CD4-positive, alpha-beta T cell treated with Interleukin-1 beta for 1 hour (primary cell): ENCODE measurements around the gene RPP21.
A peak's percentile ranks its signal among the peaks of the same experiment; 100 is the strongest.

Experiments used
- DNase-seq, 2 donors: peaks; one replicate each; pipeline ENCODE4 v3.0.0-alpha.2; 2020 to 2022

Gene RPP21

GRCh38 chr6:30344868-30345671 is at the start of gene RPP21:
TSS of gene RPP21 (plus strand) at chr6:30345156. CDS start at chr6:30345172, 16 bp downstream.
- DNase-seq = peak; percentile 84 to 85

DNA sequence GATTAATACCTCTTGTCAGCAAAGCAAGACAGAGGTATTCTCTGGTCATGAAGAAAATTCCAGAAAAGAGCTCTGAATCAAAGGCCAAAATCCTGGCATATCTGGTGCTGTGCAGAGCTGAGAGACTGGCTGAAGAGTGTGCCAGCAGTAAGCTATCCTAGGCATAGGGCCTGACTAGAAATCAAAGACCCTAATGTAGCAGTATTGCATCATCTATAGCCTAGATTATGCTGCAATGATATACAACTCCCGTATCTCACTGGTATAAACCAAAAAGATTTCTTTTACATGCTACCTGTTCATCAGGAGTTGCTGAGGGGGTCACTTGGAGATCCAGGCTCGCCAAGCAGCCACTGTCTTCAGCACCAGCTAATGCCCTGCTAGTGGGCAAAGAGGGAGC is 49.1 kb upstream of the RPP21 start:
- DNase-seq = no peak

DNA sequence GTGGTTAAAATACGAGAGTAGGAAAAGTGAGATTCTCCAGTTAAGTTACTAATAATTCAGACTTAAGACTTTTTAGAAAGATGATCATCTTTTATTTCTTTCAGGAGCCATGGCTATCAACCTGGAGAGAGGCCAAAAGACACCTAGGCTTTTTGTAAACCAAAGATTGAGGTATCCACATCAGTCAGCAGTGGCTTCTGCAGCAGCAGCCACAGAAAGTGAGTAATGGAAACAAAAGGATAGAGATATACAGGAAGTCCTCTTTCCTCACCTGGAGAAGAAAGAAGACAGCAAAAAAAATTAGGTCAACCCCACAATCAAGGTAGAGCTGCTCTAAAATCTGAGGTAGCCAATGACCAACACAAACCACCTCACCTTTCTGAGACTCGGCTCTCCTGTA is 41.0 kb upstream of the RPP21 start:
- DNase-seq = no peak

DNA sequence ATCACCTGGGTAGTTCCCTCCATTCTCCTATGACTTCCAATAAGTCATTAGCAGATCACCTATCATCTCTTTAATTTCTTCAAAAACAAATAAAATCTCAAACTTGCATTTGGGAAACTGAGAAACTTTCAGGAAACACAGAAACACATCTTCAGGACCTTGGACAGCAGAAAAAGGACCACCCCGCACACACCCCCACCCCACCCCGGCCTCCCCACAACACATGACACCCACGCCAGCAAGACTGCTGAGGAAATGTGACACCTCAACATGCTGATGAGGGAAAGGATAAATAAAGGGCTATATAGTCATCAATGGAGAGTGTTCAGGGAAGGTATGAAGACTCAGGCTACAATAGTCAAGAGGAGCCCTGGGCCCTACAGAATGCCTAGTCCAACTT is 33.9 kb upstream of the RPP21 start:
- DNase-seq = no peak

GRCh38 chr6:30311671-30312070 is 33.3 kb upstream of the RPP21 start:
- no peak for DNase-seq

- DNase-seq = no peak
Observed at GRCh38 chr6:30312266-30312665, 32.7 kb upstream of the RPP21 start.

GRCh38 chr6:30312676-30313321 is 32.2 kb upstream of the RPP21 start:
- no peak for DNase-seq

GRCh38 chr6:30315156-30315555 is 29.8 kb upstream of the RPP21 start:
- no peak for DNase-seq

DNA sequence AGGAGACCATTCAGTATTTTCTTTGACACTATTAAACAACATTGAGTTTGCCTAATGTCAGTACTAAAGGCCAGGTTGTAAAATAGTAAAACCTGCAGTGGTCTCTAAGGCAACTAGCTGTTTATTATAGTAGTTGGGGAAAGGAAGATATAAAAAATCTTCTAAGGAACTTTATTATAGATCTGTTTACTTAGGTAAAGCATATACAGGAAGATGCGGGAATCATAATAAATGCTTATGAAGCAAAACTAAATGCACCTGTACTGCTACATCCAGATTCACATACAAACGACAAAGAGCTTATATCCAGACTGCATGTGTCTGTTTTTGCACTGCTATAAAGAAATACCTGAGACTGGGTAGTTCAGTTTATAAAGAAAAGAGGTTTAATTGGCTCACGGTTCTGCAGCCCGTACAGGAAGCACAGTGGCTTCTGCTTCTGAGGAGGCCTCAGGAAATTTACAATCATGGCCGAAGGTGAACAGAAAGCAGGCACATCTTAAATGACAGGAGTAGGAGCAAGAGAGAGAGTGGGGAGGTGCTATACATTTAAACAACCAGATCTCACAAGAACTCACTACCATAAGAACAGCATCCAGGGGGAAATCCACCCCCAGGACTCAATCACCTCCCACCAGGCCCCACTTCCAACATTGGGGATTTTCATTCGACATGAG is 26.9 kb upstream of the RPP21 start:
- no peak for DNase-seq

GRCh38 chr6:30319146-30319835 is 25.7 kb upstream of the RPP21 start:
- DNase-seq = no peak

DNA sequence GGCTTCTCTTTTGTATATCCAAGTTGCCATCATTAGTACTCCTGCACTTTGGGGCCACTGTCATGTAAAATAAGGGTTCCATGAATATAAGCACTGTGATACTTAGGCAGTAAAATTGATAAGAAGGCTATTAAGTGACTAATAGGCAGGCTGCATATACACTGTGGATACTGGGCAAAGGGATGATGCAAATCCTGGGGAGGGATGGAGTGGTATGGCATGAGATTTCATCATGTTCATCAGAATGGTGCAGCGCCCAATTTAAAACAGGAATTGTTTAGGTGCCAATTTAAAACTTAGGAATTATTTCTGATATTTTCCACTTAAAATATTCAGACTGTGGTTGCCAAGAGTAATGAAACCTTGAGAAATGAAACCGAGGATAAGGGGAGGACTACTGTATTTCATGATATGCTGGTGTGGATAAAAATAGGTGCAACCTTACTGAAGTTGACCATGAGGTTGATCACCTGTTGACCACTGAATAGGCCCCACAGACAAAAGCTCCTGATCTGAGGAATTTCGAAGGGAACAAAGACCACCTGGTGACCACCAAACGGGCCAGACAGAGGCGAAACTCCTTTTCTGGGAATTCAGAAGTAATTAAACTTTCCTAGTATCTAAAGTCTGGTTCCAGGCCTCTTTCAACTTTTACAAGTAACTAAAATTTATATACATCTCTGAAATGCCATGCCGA is 23.1 kb upstream of the RPP21 start:
- no peak for DNase-seq

DNA sequence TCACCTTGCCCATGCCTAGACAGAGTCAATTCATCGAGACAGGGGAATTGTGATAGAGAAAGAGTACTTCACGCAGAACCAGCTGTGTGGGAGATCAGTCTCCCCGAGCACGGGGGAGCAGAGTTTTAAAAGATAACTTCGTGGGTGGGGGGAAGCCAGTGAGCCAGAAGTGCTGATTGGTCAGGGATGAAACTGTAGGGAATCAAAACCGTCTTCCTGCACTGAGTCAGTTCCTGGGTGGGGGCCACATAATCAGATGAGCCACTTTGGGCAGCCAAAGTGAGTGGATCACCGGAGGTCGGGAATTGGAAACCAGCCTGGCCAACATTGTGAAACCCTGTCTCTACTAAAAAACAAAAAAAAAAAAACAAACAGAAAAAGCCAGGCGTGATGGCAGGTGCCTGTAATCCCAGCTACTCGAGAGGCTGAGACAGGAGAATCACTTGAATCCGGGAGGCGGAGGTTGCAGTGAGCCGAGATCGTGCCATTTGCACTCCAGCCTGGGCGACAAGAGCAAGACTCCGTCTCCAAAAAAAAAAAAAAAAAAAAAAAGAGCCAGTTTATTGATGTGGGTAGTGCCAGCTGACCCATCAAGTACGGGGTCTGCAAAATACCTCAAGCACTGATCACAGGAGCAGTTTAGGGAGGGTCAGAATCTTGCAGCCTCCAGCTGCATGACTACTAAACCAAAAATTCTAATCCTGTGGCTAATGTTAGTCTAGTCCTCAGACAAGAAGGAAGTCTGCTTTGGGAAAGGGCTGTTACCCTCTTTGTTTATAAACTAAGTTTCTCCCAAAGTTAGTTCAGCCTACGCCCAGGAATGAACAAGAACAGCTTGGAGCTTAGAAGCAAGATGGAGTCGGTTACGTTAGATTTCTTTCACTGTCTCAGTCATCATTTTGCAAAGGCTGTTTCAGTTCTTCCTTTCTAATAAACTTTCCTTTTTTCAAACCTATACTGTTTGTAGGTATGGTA is 22.1 kb upstream of the RPP21 start:
- no peak for DNase-seq

GRCh38 chr6:30323806-30324205 is 21.1 kb upstream of the RPP21 start:
- no peak for DNase-seq

DNA sequence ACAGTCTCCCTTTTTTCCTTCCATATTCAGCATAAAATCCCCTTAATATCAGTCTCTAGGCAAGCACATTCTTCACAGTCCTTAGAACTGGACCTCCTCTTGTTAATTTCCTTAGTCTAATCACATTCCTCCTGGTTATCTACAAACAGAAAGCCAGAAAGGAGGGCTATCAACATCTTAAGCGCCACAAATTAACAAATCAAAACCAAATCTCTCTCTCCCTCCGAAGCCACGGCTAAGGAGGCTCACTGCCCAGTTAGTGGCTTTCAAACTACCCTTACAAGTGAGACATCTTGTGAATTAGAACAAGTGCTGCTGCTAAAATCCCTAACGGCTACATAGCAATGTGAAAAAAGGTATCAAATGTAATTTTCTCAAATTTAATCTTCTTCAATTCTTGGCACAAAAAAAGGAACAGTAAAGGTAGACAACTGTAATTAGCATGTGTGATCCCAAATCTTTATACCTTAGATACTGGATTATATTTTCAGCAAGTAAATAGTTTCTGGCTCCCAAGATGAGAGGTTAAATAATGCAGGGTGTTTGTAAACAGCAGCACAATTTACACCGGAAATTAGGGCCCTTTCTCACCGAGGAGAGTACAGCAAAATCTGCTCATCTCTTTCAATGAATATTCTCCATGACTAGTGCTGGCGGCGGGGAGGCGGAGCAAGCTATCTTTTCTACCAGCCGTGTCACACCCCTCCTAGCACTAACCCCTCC is 19.6 kb upstream of the RPP21 start:
- DNase-seq = peak in 1 of 2 donors; percentile 89

DNA sequence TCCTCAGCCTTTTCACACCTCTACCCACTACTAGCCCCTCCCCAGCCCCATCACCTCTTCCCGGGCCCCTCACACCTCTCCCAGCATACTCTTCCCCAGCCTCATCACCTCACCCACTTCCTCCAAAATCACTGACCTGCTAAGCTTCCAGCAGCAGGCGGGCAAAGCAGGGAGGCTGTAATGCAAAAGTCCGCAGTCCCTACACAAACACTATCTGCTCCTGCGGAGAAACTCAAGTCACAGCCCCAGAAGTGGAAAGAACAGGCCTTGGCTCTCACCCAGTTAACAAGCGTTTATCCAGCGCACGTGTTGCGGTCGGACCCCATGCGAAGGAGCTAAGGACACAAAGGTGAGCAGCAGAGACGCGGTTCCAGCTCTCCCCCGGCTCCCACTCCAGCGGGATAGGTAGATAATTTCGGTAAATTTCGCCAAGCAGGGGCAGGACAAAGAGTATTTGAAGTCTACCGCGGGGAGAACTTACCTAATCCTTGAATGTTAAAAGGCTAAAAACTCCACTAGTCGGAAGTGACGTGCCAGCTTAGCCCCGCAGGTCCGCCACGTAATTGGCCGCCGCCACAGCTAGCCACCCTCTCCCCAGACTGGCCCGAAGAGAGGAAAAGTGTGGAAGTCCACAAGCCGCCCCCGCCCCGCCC is 19.0 kb upstream of the RPP21 start:
- DNase-seq = peak; percentile 84 to 87

DNA sequence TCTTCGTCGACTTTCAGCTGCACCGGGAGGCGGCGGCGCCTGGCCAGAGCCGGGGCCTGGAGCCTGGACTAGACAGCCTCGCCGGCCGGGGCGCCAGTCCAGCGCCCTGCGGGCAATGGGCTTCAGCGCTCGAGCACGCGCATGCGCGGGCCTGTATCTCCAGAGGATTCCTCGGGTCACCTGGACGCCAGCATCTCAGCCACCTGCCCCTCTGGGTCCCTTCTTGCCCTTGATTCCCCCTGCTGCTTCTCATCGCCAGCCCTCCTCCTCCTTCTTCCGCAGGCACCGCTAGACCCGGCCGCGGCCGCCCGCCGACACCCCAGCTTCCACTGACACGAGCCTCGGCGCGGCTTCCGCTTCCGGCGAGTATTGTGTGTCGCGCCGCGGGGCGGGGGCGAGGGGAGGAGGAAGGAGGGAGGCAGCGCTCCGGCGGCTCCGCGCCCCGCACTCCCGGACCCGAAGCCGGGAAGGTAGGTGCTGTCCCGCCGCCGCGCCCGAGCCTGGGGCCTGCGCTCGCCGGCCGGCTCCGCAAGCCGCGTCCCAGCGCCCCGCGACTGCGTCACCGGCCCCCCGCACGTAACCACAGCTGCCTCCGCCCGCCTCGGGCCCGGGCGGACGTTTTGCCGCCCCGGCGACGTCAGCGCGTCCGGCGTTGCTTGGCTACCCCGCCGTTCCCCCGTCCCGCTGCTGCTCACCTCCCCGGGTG is 18.3 kb upstream of the RPP21 start, which contains the start of gene TRIM39:
TSS of gene TRIM39 (plus strand) at position 402 of the 706 bp plus-strand sequence. CDS start 2,391 bp downstream, outside the sequence.
- DNase-seq = peak; percentile 92 to 94

DNA sequence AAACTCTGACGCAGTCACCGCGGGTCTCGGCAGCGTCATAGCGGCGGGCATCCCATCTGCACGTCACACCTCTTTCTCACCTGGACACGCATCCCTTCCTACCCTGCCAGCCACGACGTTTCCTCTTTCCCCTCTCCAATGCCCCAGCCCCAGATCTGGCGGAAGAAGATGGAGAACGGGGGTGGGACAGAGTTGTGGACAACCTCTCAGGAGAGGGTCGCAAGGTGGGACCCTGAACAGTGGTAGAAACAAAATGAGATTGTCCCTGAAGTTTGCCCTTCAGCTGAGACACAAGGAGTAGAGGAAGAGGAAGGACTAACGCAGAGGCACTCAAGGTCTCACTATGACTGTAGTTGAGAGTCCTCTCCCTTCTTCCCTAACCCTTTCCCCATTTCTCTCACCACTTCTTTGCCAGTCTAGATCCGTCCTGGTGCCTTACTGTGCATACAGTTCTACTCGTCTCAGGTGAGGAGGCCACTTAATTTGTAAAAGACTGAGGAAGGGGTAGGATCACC is 17.7 kb upstream of the RPP21 start:
- DNase-seq = no peak

DNA sequence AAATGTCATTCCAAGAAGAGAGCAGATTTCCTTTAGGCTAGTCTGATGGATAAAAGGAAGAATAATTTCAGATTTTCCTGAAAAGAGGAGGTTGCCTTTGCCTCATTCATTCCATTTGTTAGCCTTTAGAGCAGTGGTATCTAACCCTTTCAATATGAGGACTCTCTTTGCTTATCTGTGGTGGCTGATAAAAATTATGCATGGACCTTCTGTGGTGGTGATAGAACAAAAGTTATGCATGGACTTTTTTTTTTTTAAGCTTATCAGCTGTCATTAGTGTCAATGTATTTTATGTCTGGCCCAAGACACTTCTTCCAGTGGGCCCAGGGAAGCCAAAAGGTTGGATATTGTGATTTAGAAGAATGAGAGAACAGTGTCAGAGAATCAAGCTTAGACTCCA is 16.6 kb upstream of the RPP21 start:
- no peak for DNase-seq

DNA sequence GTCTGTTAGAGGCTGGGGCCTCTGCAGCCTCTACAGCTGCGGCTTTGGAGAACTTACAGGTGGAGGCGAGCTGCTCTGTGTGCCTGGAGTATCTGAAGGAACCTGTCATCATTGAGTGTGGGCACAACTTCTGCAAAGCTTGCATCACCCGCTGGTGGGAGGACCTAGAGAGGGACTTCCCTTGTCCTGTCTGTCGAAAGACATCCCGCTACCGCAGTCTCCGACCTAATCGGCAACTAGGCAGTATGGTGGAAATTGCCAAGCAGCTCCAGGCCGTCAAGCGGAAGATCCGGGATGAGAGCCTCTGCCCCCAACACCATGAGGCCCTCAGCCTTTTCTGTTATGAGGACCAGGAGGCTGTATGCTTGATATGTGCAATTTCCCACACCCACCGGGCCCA is 15.6 kb upstream of the RPP21 start:
- DNase-seq = peak in 1 of 2 donors; percentile 16
